H9 (cell line): ENCODE measurements around the gene ATRN. TPM values are rescaled to one million over a fixed set of nuclear protein-coding genes. Genes with fewer than 3 reads are reported as not detected.

Experiments used
- DNase-seq: peaks from one replicate; pipeline ENCODE4 v3.0.0-alpha.2; 2017
- H2AFZ ChIP-seq: one replicate; pipeline ENCODE4 v1.6.1; 2013; ENCODE audit warnings: mild to moderate bottlenecking, low read length, control low read depth, moderate library complexity
- H2AK5ac ChIP-seq: 2 replicates; pipeline ENCODE4 v1.6.1; 2013; ENCODE audit warnings: low read length, control low read depth, mixed read lengths; ENCODE audit not compliant: insufficient read length
- H2BK120ac ChIP-seq: one replicate; pipeline ENCODE4 v1.6.1; 2013; ENCODE audit warnings: low read depth, mild to moderate bottlenecking, low read length, control low read depth, inconsistent platforms; ENCODE audit not compliant: poor library complexity, severe bottlenecking
- H2BK12ac ChIP-seq: 2 replicates; pipeline ENCODE4 v1.6.1; 2013; ENCODE audit warnings: low read length, control low read depth, mixed read lengths, low read depth; ENCODE audit not compliant: insufficient read length
- H2BK15ac ChIP-seq: 2 replicates; pipeline ENCODE4 v1.6.1; 2013; ENCODE audit warnings: low read depth, low read length, control low read depth
- H2BK20ac ChIP-seq: one replicate; pipeline ENCODE4 v1.6.1; 2013; ENCODE audit warnings: low read depth, mild to moderate bottlenecking, low read length, control low read depth, inconsistent platforms; ENCODE audit not compliant: poor library complexity, severe bottlenecking
- H2BK5ac ChIP-seq: 2 replicates; pipeline ENCODE4 v1.6.1; 2013; ENCODE audit warnings: low read length, control low read depth, mixed read lengths; ENCODE audit not compliant: insufficient read length
- H3K14ac ChIP-seq: 2 replicates; pipeline ENCODE4 v1.6.1; 2013; ENCODE audit warnings: low read length, control low read depth; ENCODE audit not compliant: insufficient read depth
- H3K18ac ChIP-seq: 2 replicates; pipeline ENCODE4 v1.6.1; 2013; ENCODE audit warnings: low read depth, mild to moderate bottlenecking, mixed read lengths, low read length, control low read depth; ENCODE audit not compliant: insufficient read length
- H3K23ac ChIP-seq: 2 replicates; pipeline ENCODE4 v1.6.1; 2013; ENCODE audit warnings: low read length, control low read depth, mixed read lengths, low read depth; ENCODE audit not compliant: insufficient read length
- H3K23me2 ChIP-seq: 2 replicates; pipeline ENCODE4 v1.6.1; 2013; ENCODE audit warnings: low read depth, mild to moderate bottlenecking, mixed read lengths, low read length, control low read depth; ENCODE audit not compliant: insufficient read length, poor library complexity, severe bottlenecking
- H3K27ac ChIP-seq: 2 replicates; pipeline ENCODE4 v1.5.1; 2013; ENCODE audit warnings: low read length, control low read depth, mixed read lengths, low read depth; ENCODE audit not compliant: insufficient read length
- H3K27me3 ChIP-seq: 2 replicates; pipeline ENCODE4 v1.6.1; 2013; ENCODE audit warnings: low read length, control low read depth, inconsistent platforms; ENCODE audit not compliant: insufficient read depth
- H3K4ac ChIP-seq: 2 replicates; pipeline ENCODE4 v1.6.1; 2013; ENCODE audit warnings: low read depth, mild to moderate bottlenecking, control low read depth, inconsistent platforms, low read length, moderate library complexity
- H3K4me1 ChIP-seq: 2 replicates; pipeline ENCODE4 v1.6.1; 2013; ENCODE audit warnings: low read length, control low read depth, inconsistent platforms; ENCODE audit not compliant: insufficient read depth
- H3K4me2 ChIP-seq: 2 replicates; pipeline ENCODE4 v1.6.1; 2013; ENCODE audit warnings: low read length, control low read depth, mixed read lengths; ENCODE audit not compliant: insufficient read length, insufficient read depth
- H3K56ac ChIP-seq: 2 replicates; pipeline ENCODE4 v1.6.1; 2013; ENCODE audit warnings: low read depth, mild to moderate bottlenecking, mixed read lengths, low read length, control low read depth; ENCODE audit not compliant: insufficient read length
- H3K79me1 ChIP-seq: 2 replicates; pipeline ENCODE4 v1.6.1; 2013; ENCODE audit warnings: low read depth, mild to moderate bottlenecking, moderate library complexity, low read length, control low read depth, inconsistent platforms; ENCODE audit not compliant: insufficient read depth, poor library complexity, severe bottlenecking
- H3K79me2 ChIP-seq: 2 replicates; pipeline ENCODE4 v1.6.1; 2013; ENCODE audit warnings: low read length, control low read depth, inconsistent platforms; ENCODE audit not compliant: insufficient read depth
- H3K9ac ChIP-seq: 2 replicates; pipeline ENCODE4 v1.6.1; 2013; ENCODE audit warnings: low read length, control low read depth, mixed read lengths; ENCODE audit not compliant: insufficient read length; ENCODE audit errors: extremely low read depth
- H3K9me3 ChIP-seq: one replicate; pipeline ENCODE4 v1.6.1; 2013; ENCODE audit warnings: low read depth, low read length, inconsistent platforms; ENCODE audit not compliant: control insufficient read depth
- H3T11ph ChIP-seq: one replicate; pipeline ENCODE4 v1.6.1; 2013; ENCODE audit warnings: mild to moderate bottlenecking, low read length, control low read depth, inconsistent platforms
- H4K20me1 ChIP-seq: one replicate; pipeline ENCODE4 v1.6.1; 2013; ENCODE audit not compliant: control insufficient read depth, insufficient read length, insufficient read depth
- H4K5ac ChIP-seq: 2 replicates; pipeline ENCODE4 v1.6.1; 2013; ENCODE audit warnings: low read depth, mild to moderate bottlenecking, mixed read lengths, low read length, control low read depth; ENCODE audit not compliant: insufficient read length
- H4K8ac ChIP-seq: replicated peaks from 2 replicates; pipeline ENCODE4 v1.6.1; 2013; ENCODE audit warnings: low read length, control low read depth, mixed read lengths, low read depth; ENCODE audit not compliant: insufficient read length
- H4K91ac ChIP-seq: 2 replicates; pipeline ENCODE4 v1.6.1; 2013; ENCODE audit warnings: low read depth, mild to moderate bottlenecking, moderate library complexity, mixed read lengths, low read length, control low read depth; ENCODE audit not compliant: insufficient read length
- H3K27ac Mint-ChIP-seq, 3 experiments: 2 replicates in 2 of 3; 3 replicates in 1 of 3; pipeline ENCODE4 v1.8.0; 2020 to 2021; ENCODE audit warnings: mixed read lengths in 3 of 3, mild to moderate bottlenecking in 1 of 3, moderate library complexity in 1 of 3
- H3K27me3 Mint-ChIP-seq: 2 replicates; pipeline ENCODE4 v1.8.0; 2021; ENCODE audit warnings: low read depth, mild to moderate bottlenecking, moderate library complexity, mixed read lengths
- H3K36me3 Mint-ChIP-seq, 3 experiments: 2 replicates in 2 of 3; 3 replicates in 1 of 3; pipeline ENCODE4 v1.8.0; 2020 to 2021; ENCODE audit warnings: low read depth in 3 of 3, mixed read lengths in 3 of 3; ENCODE audit not compliant: insufficient read depth in 1 of 3
- H3K4me1 Mint-ChIP-seq, 2 experiments: 2 replicates each; pipeline ENCODE4 v1.8.0; 2020; ENCODE audit warnings: mixed read lengths in 2 of 2
- H3K4me3 Mint-ChIP-seq, 2 experiments: 2 replicates in 1 of 2; 3 replicates in 1 of 2; pipeline ENCODE4 v1.8.0; 2020 to 2021; ENCODE audit warnings: mild to moderate bottlenecking in 2 of 2, mixed read lengths in 2 of 2, moderate library complexity in 1 of 2
- H3K9me3 Mint-ChIP-seq, 2 experiments: 2 replicates in 1 of 2; 3 replicates in 1 of 2; pipeline ENCODE4 v1.8.0; 2020; ENCODE audit warnings: mild to moderate bottlenecking in 2 of 2, mixed read lengths in 2 of 2, moderate library complexity in 1 of 2
- CTCF ChIP-seq: fragments of 200-600 bp; sonication (generic); conservative IDR thresholded peaks from 3 replicates; pipeline ENCODE4 v1.8.0; 2021; ENCODE audit warnings: antibody characterized with exemption, mild to moderate bottlenecking
- WGBS: extraction: QIAGEN DNeasy Blood & Tissue Kit; methylation state at CpG from one replicate; pipeline ENCODE4 v1.1.7; 2013; ENCODE audit warnings: missing lambda C conversion rate, low lambda C conversion rate, mixed read lengths; ENCODE audit not compliant: insufficient read length; ENCODE audit errors: extremely low coverage; 5-methylcytosine and 5-hydroxymethylcytosine counted together
- total RNA-seq: library from RNA; stranded (reverse); gene quantifications from 2 replicates; pipeline ENCODE4 v1.2.1, GENCODE V29; 2021

Gene ATRN
- total RNA-seq, 1 experiment from 2014 or later: 23.1 TPM

GRCh38 chr20:3461911-3462677, 8.7 kb upstream of the ATRN start:
- no peak for DNase-seq
- H3K79me1 ChIP-seq: no peaks in the 10 kb centered on the region
- H3K9me3 Mint-ChIP-seq: no peaks in the 10 kb centered on the region
- H3K27ac Mint-ChIP-seq: no peak overlapping the region; a peak in 1 of 7 replicates
- no peak overlapping the region for H3K56ac ChIP-seq
- no peak overlapping the region for H3K4ac ChIP-seq
- no peaks in the 10 kb centered on the region for H3K79me2 ChIP-seq
- no peak overlapping the region for H2BK120ac ChIP-seq
- no peak overlapping the region for H3T11ph ChIP-seq
- H3K14ac ChIP-seq: no peak overlapping the region
- TF ChIP-seq CTCF: no peak
- no peak overlapping the region for H3K9ac ChIP-seq
- H3K27me3 ChIP-seq: no peaks in the 10 kb centered on the region
- H3K4me1 ChIP-seq: no peaks in the 10 kb centered on the region
- H3K4me3 Mint-ChIP-seq: no peak overlapping the region
- no peaks in the 10 kb centered on the region for H4K20me1 ChIP-seq
- H3K36me3 Mint-ChIP-seq: no peaks in the 10 kb centered on the region
- H4K5ac ChIP-seq: no peak overlapping the region
- no peak overlapping the region for H3K23ac ChIP-seq
- WGBS: no CpG with 5 or more reads among the region's 11 CpGs
- no peak overlapping the region for H2AFZ ChIP-seq
- H3K27ac ChIP-seq: no peak overlapping the region
- peaks cover 30% of the 10 kb centered on the region for H3K27me3 Mint-ChIP-seq
- H2BK5ac ChIP-seq: no peak overlapping the region
- H2BK15ac ChIP-seq: no peak overlapping the region
- no peak overlapping the region for H2BK20ac ChIP-seq
- H4K91ac ChIP-seq: no peak overlapping the region
- H3K23me2 ChIP-seq: no peaks in the 10 kb centered on the region
- H3K9me3 ChIP-seq: no peaks in the 10 kb centered on the region
- no peak overlapping the region for H2AK5ac ChIP-seq
- H3K4me2 ChIP-seq: no peak overlapping the region
- H3K4me1 Mint-ChIP-seq: peaks cover 8 to 10% of the 10 kb centered on the region in 2 experiments
- H4K8ac ChIP-seq: no peak overlapping the region
- H2BK12ac ChIP-seq: no peak overlapping the region
- H3K18ac ChIP-seq: no peak overlapping the region
